ENCODE measurements around the gene LYPD8.

LYPD8 gene

GRCh38 chr1:248699099-248699498 lies 56.5 kb downstream of the LYPD8 start:
- DNase-seq (ENCODE audit: low spot score), result no peak

- no peak for DNase-seq (ENCODE audit: low spot score)
Measured at GRCh38 chr1:248697907-248698306, 57.7 kb downstream of the LYPD8 start.

GRCh38 chr1:248696774-248697173 lies 58.8 kb downstream of the LYPD8 start:
- no peak for DNase-seq (ENCODE audit: low spot score)

- no peak for DNase-seq (ENCODE audit: low spot score)
Measured at GRCh38 chr1:248696261-248696660, 59.3 kb downstream of the LYPD8 start.

- DNase-seq (ENCODE audit: low spot score), result no peak
Measured at GRCh38 chr1:248695451-248696132, 60.0 kb downstream of the LYPD8 start.

GRCh38 chr1:248691567-248692155 lies 63.9 kb downstream of the LYPD8 start:
- no peak for DNase-seq (ENCODE audit: low spot score)

All from AG08396 (cell line).